ENCODE results near the gene FOXI2.

Gene FOXI2

GRCh38 chr10:127743205-127743604 lies 6.2 kb downstream of the FOXI2 start:
- H3K27ac ChIP-seq = no peak overlapping the region
- TF ChIP-seq ZFX (IDR thresholded peaks at IDR 0.05) (no peak), CTCF (conservative IDR thresholded peaks at IDR 0.05) (no peak)

- no peak for TF ChIP-seq ZFX (IDR thresholded peaks at IDR 0.05)
- TF ChIP-seq CTCF (conservative IDR thresholded peaks at IDR 0.05) = no peak
- H3K27ac ChIP-seq = no peak overlapping the region
Measured at GRCh38 chr10:127744956-127745355, 8.0 kb downstream of the FOXI2 start.

- TF ChIP-seq CTCF (conservative IDR thresholded peaks at IDR 0.05) = no peak
- no peak for TF ChIP-seq ZFX (IDR thresholded peaks at IDR 0.05)
- H3K27ac ChIP-seq = no peak overlapping the region
Measured at GRCh38 chr10:127745861-127746260, 8.9 kb downstream of the FOXI2 start.

GRCh38 chr10:127755753-127756152 lies 18.8 kb downstream of the FOXI2 start:
- TF ChIP-seq CTCF (conservative IDR thresholded peaks at IDR 0.05) = no peak
- no peak for TF ChIP-seq ZFX (IDR thresholded peaks at IDR 0.05)
- no peak overlapping the region for H3K27ac ChIP-seq

- TF ChIP-seq ZFX (IDR thresholded peaks at IDR 0.05) (no peak), CTCF (conservative IDR thresholded peaks at IDR 0.05) (no peak)
- H3K27ac ChIP-seq = no peak overlapping the region
Measured at GRCh38 chr10:127756264-127756663, 19.3 kb downstream of the FOXI2 start.

GRCh38 chr10:127757033-127757432 lies 20.0 kb downstream of the FOXI2 start:
- no peak overlapping the region for H3K27ac ChIP-seq
- TF ChIP-seq CTCF (conservative IDR thresholded peaks at IDR 0.05) (no peak; the same call in 1 of the 2 replicates), ZFX (IDR thresholded peaks at IDR 0.05) (no peak)

- TF ChIP-seq ZFX (IDR thresholded peaks at IDR 0.05) (no peak), CTCF (conservative IDR thresholded peaks at IDR 0.05) (no peak)
- no peak overlapping the region for H3K27ac ChIP-seq
Measured at GRCh38 chr10:127759276-127759675, 22.3 kb downstream of the FOXI2 start.
